ENCODE data around the gene TEX12.
A peak's percentile ranks its signal among the peaks of the same experiment; 100 is the strongest.

The TEX12 gene

DNA sequence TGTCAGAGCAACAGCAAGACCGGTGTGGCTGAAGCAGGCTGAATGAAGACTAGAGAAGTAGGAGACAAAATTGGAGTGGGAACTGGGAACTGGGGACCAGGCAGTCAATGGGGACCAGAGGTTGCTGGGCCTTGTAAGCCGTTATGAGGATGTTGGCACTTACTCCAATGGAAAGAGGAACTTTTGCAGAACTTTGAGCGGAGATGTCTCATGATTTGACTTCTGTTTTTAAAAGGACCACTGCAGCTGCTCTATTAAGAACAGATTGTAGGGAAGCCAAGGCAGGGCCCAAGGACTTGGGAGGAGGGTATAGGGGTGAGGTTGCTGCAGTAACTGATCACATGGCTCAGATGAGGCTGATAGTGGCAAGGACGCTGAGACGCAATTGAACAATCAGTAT is 37.5 kb upstream of the TEX12 start:
- no peak for DNase-seq (ENCODE audit: low read depth in 2 of 2)
- TF ChIP-seq, protein P1, sequence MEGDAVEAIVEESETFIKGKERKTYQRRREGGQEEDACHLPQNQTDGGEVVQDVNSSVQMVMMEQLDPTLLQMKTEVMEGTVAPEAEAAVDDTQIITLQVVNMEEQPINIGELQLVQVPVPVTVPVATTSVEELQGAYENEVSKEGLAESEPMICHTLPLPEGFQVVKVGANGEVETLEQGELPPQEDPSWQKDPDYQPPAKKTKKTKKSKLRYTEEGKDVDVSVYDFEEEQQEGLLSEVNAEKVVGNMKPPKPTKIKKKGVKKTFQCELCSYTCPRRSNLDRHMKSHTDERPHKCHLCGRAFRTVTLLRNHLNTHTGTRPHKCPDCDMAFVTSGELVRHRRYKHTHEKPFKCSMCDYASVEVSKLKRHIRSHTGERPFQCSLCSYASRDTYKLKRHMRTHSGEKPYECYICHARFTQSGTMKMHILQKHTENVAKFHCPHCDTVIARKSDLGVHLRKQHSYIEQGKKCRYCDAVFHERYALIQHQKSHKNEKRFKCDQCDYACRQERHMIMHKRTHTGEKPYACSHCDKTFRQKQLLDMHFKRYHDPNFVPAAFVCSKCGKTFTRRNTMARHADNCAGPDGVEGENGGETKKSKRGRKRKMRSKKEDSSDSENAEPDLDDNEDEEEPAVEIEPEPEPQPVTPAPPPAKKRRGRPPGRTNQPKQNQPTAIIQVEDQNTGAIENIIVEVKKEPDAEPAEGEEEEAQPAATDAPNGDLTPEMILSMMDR (IDR thresholded peaks at IDR 0.05; ENCODE audit: low read depth, low read length) = no peak
- no peak overlapping the region for H3K4me3 ChIP-seq (replicated peaks in 1 of 2; ENCODE audit: low read depth in 2 of 2, low read length in 2 of 2)

DNA sequence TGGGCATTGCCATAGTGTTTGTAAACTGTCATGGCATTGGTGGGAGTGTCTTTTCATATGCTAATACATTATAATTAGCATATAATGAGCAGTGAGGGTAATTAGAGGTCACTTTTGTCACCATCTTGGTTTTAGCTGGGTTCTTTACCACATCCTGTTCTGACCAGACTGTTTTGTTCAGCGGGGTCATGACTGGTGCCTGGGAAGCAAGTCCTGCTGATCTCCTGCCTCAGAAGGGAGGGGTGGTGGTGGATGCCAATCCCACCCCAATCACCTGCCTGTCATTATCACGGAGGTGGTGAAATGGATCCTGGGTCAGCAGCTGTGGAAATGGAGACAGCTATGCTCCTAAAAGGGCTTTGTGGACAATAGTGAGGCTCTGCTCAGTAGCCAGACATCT is 34.4 kb upstream of the TEX12 start:
- DNase-seq (ENCODE audit: low read depth in 2 of 2) = no peak
- TF ChIP-seq, protein P1 (IDR thresholded peaks at IDR 0.05; ENCODE audit: low read depth, low read length) = no peak
- no peak overlapping the region for H3K4me3 ChIP-seq (replicated peaks in 1 of 2; ENCODE audit: low read depth in 2 of 2, low read length in 2 of 2)

DNA sequence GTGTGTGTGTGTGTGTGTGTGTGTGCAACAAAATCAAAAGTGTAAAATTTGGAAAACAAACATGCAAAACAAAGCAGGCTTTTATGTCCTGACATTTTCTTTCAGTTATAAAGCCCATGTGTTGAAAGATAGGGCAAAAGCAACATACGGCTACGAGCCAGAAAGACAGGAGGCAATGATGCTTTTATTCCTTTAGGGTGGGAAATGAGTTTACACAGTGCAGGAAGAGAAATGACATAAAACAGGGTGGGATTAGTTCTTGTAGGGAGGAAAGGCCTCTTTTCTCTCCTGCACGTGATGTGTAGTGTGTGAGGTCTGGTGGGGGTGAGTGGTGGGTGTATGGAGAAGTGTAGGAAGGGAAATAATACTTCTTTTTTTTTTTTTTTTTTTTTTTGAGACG is 32.7 kb upstream of the TEX12 start:
- no peak overlapping the region for H3K4me3 ChIP-seq (replicated peaks in 1 of 2; ENCODE audit: low read depth in 2 of 2, low read length in 2 of 2)
- DNase-seq (ENCODE audit: low read depth in 2 of 2) = no peak
- TF ChIP-seq, protein P1 (IDR thresholded peaks at IDR 0.05; ENCODE audit: low read depth, low read length) = no peak

DNA sequence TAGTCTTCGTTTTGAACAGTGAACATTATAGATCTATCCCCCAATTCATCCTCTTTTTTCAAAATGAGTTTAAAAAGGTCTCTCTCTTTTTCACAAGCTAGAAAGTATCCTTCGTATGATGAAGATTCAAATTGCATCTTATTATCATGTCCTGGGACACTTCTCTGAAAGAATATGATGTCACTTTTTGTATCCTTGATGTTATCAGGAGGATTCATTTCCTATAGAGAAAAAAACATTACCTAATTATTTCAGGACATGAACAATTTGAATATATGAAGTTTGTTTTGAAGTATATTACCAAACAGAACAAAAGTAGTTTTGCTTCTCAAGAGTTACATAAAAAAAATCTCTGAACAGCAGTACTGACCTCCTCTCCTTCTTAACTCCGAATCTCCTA is 23.6 kb upstream of the TEX12 start:
- TF ChIP-seq, protein P1 (IDR thresholded peaks at IDR 0.05; ENCODE audit: low read depth, low read length) = no peak
- no peak overlapping the region for H3K4me3 ChIP-seq (replicated peaks in 1 of 2; ENCODE audit: low read depth in 2 of 2, low read length in 2 of 2)
- no peak for DNase-seq (ENCODE audit: low read depth in 2 of 2)

DNA sequence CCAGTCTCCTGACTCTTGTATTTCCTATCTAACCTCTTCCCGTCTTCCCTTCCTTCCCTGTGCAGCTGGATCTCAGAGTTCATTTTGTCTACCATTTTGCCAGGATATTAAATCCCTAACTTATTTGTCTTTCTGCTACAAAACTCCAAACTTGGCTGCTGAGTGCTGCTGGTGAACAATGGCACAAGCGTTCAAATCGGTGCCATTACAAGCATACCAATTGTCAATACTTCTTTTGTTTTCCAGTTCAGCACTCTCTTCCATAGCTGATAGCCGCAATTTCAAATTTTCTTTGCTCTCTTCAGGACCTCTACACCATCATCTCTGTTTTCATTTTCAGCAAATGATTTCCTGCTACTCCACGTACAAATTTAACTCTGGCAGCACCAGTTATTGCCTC is 16.7 kb upstream of the TEX12 start:
- no peak for DNase-seq (ENCODE audit: low read depth in 2 of 2)
- TF ChIP-seq, protein P1 (IDR thresholded peaks at IDR 0.05; ENCODE audit: low read depth, low read length) = no peak
- no peak overlapping the region for H3K4me3 ChIP-seq (replicated peaks in 1 of 2; ENCODE audit: low read depth in 2 of 2, low read length in 2 of 2)

DNA sequence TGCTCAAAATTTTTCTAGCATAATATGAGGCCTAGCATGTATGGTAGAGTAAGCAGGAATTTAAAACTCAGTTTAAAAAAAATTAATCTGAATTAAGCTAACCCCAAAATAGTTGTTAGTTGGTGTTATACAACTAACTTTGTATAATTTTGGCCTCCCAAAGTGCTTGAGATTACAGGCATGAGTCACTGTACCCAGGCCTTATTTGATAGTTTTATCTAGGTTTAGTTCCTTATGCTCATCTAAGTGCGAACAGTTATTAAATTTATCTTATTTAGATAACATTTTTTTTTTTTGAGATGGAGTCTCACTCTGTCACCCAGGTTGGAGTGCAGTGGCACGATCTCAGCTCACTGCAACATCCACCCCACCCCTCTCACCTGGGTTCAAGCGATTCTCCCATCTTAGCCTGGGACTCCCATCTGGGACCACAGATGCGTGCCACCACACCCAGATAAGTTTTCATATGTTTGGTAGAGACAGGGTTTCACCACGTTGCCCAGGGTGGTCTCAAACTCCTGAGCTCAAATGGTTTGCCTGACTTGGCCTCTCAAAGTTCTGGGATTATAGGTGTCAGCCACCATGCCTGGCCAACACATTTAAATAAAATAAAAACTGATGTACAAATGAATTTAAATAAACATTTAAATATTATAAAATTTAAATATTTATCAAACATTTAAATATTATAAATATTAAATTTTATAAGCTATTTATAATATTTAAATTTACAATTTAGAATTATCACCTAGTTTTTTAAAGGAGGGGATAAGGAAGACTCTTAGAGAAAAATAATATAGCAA is 10.8 kb upstream of the TEX12 start:
- H3K4me3 ChIP-seq (replicated peaks in 1 of 2; ENCODE audit: low read depth in 2 of 2, low read length in 2 of 2) = no peak overlapping the region
- TF ChIP-seq, protein P1 (IDR thresholded peaks at IDR 0.05; ENCODE audit: low read depth, low read length) = no peak
- DNase-seq (ENCODE audit: low read depth in 2 of 2) = peak in 1 of 2 donors; percentile 12
